Brain microvascular endothelial cell (primary cell): ENCODE measurements around the gene LONP1.
"Not testable (repeated sequence)": the region's sequence is repeated elsewhere in the genome, so short reads cannot be mapped to it uniquely, and the experiment has no call there.

ENCODE experiments used
- DNase-seq: peaks from one replicate; pipeline ENCODE4 v3.0.0-alpha.2; 2020
- H3K27ac ChIP-seq: fragments of 250-450 bp; sonication (Bioruptor Pico); 2 replicates; pipeline ENCODE4 v1.5.1; 2020; ENCODE audit warnings: mild to moderate bottlenecking, moderate library complexity
- H3K27me3 ChIP-seq: fragments of 250-450 bp; sonication (Bioruptor Pico); replicated peaks from 2 replicates; pipeline ENCODE4 v1.5.1; 2020; ENCODE audit warnings: mild to moderate bottlenecking
- H3K36me3 ChIP-seq: fragments of 250-450 bp; sonication (Bioruptor Pico); replicated peaks from 2 replicates; pipeline ENCODE4 v1.5.1; 2020; ENCODE audit warnings: mild to moderate bottlenecking
- H3K4me3 ChIP-seq: 2 replicates; pipeline ENCODE4 v1.5.1; 2011; ENCODE audit warnings: low read depth, mild to moderate bottlenecking, control low read depth, low read length, moderate library complexity
- in situ Hi-C: cut with HindIII; loops from 2 replicates; pipeline ENCODE4 v1.10.0; 2017; ENCODE audit warnings: low sequenced_read_pairs, low pct_ligation_motif_present
- TF ChIP-seq, protein P1 (sequence below): IDR thresholded peaks from 2 replicates; pipeline ENCODE4 v1.5.1; 2011; ENCODE audit warnings: low read depth, mild to moderate bottlenecking, moderate library complexity, low read length, control low read depth, inconsistent platforms; ENCODE audit errors: missing control alignments

Gene LONP1

DNA sequence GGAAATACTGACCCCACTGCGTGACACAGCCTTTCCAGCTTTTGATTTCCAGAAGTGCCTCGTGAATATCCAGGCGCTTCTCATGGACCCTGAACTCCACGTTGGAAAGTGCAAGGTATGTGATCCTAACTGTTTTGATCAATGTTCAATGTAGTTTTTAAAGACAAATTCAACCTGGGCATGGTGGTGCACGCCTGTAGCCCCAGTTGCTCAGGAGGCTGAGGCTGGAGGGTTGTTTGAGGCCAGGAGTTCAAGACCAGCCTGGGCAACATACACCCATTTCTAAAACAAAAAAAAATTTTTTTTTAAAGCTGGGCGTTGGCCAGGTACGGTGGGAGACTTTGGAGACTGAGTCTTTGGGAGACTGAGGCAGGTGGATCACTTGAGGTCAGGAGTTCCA is 31.8 kb upstream of the LONP1 start:
- in situ Hi-C loops, result no loop called here
- no peaks in the 10 kb centered on the region for H3K27me3 ChIP-seq
- no peak overlapping the region for H3K27ac ChIP-seq
- H3K4me3 ChIP-seq, result no peak overlapping the region
- DNase-seq, result no peak
- TF ChIP-seq, protein P1, sequence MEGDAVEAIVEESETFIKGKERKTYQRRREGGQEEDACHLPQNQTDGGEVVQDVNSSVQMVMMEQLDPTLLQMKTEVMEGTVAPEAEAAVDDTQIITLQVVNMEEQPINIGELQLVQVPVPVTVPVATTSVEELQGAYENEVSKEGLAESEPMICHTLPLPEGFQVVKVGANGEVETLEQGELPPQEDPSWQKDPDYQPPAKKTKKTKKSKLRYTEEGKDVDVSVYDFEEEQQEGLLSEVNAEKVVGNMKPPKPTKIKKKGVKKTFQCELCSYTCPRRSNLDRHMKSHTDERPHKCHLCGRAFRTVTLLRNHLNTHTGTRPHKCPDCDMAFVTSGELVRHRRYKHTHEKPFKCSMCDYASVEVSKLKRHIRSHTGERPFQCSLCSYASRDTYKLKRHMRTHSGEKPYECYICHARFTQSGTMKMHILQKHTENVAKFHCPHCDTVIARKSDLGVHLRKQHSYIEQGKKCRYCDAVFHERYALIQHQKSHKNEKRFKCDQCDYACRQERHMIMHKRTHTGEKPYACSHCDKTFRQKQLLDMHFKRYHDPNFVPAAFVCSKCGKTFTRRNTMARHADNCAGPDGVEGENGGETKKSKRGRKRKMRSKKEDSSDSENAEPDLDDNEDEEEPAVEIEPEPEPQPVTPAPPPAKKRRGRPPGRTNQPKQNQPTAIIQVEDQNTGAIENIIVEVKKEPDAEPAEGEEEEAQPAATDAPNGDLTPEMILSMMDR, result no peak
- no peaks in the 10 kb centered on the region for H3K36me3 ChIP-seq

DNA sequence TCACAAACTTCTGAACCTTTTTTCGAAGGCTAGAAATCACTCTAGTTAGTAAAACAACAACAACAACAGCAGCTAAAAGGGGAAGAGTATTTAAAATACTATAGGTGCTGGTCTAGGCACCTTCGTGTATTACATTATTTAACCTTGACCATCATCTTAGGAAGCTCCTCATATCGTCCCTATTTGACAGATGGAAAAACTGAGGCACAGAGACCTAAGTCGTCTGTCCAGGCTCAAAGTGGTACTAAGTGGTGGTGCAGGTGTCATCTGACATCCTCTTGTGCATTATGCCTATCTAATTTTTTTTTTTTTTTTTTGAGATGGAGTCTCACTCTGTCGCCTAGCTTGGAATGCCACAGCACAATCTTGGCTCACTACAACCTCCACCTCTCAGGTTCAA is 29.6 kb upstream of the LONP1 start:
- TF ChIP-seq, protein P1, result no peak
- DNase-seq, result no peak
- Histone ChIP-seq H3K27me3 (no peaks in the 10 kb centered on the region), H3K4me3 (no peak overlapping the region), H3K27ac (no peak overlapping the region), H3K36me3 (no peaks in the 10 kb centered on the region)
- in situ Hi-C loops, result no loop called here

DNA sequence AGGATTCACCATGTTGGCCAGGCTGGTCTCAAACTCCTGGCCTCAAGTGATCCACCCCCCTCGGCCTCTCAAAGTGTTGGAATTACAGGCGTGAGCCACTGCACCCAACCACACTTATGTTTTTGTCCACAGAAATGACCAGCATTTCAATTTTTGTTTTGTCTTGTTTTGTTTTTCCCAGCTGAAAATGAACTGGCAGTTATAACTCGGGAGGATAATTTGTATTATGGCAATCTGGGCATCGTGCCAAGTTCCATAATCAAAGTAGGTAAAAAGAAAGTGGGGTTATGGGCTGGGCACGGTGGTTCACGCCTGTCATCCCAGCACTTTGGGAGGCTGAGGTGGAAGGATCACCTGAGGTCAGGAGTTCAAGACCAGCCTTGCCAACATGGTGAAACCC is 29.0 kb upstream of the LONP1 start:
- H3K36me3 ChIP-seq, in situ Hi-C loops, DNase-seq, H3K4me3 ChIP-seq, H3K27ac ChIP-seq, H3K27me3 ChIP-seq: not testable (repeated sequence)

GRCh38 chr19:5744999-5745398 is 25.1 kb upstream of the LONP1 start:
- H3K27ac ChIP-seq, DNase-seq, H3K27me3 ChIP-seq, H3K4me3 ChIP-seq, in situ Hi-C loops, H3K36me3 ChIP-seq: not testable (repeated sequence)

DNA sequence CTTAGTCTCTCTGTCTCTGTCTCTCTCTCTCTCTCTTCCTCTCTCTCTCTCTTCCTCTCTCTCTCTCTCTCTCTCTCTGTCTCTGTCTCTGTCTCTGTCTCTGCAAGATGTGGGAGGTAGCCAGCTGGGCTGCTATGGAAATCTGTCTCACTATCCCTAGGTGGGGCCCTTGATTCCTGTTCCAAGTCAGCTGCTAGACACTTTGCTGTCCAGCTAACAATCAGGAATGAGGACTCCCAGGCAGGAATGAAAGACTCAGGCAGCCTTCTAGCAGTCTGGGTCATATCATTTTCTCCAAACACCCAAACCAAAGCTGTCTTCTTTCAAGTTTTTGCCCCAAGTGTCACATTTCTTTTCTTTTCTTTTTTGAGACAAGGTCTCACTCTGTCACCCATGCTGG is 23.7 kb upstream of the LONP1 start:
- DNase-seq, result no peak
- H3K27me3 ChIP-seq, result no peaks in the 10 kb centered on the region
- TF ChIP-seq, protein P1, result no peak
- H3K36me3 ChIP-seq, result no peaks in the 10 kb centered on the region
- H3K27ac ChIP-seq, result no peak overlapping the region
- in situ Hi-C loops, result no loop called here
- H3K4me3 ChIP-seq, result no peak overlapping the region

GRCh38 chr19:5742051-5742450 is 22.1 kb upstream of the LONP1 start:
- no peaks in the 10 kb centered on the region for H3K27me3 ChIP-seq
- H3K27ac ChIP-seq, result no peak overlapping the region
- in situ Hi-C loops, result no loop called here
- TF ChIP-seq, protein P1, result no peak
- no peaks in the 10 kb centered on the region for H3K36me3 ChIP-seq
- no peak for DNase-seq
- H3K4me3 ChIP-seq, result no peak overlapping the region

DNA sequence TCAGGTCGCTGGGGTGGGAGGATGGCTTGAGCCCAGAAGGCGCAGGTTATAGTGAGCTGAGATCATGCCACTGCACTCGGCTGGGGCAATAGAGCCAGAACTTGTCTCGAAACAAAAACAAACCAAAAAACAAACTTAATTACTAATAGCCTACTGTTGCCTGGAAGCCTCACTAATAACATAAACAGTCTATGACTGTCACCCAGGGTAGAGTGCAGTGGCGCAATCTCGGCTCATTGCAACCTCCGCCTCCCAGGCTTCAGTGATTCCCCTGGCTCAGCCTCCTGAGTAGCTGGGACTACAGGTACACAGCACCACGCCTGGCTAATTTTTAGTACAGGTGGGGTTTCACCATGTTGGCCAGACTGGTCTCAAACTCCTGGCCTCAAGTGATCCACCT is 18.5 kb upstream of the LONP1 start:
- no peak for DNase-seq
- Histone ChIP-seq H3K27ac (no peak overlapping the region), H3K4me3 (no peak overlapping the region), H3K36me3 (no peaks in the 10 kb centered on the region), H3K27me3 (no peaks in the 10 kb centered on the region)
- TF ChIP-seq, protein P1, result no peak
- in situ Hi-C loops, result no loop called here

GRCh38 chr19:5733172-5733571 is 13.2 kb upstream of the LONP1 start:
- DNase-seq, H3K27ac ChIP-seq, H3K27me3 ChIP-seq, H3K36me3 ChIP-seq, in situ Hi-C loops, H3K4me3 ChIP-seq: not testable (repeated sequence)
